CD4-positive, alpha-beta T cell treated with Interleukin-17A for 1 hour (primary cell): ENCODE data around the gene SPINK14.

Source experiments
- DNase-seq: peaks from one replicate; pipeline ENCODE4 v3.0.0-alpha.2; 2020

SPINK14 gene

GRCh38 chr5:148202531-148203203 is 34.3 kb downstream of the SPINK14 start, which contains the start of gene SPINK6:
Gene SPINK6, plus strand, starts transcription at chr5:148203042. Its CDS starts 55 bp downstream, at chr5:148203097.
- no peak for DNase-seq

- DNase-seq = no peak
Measured at GRCh38 chr5:148205044-148205806, 36.9 kb downstream of the SPINK14 start.

DNA sequence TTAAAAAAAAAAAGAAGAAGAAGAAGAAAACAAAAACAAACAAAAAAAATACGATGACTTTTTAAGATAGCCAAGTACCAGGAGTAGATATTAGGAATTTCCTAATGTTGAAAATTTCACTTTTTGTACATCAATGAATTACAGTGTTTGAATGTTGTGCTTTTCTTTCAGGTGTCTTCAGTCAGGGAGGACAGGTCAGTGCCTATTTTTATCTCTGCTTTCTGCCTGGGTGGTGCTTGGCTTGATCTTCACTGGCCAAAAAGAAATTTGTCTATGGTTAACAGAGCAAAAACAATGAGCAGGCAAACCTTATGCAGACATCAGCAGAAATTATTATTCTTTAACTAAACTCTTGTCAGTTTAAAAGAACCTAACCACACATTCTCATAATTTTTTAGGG is 37.5 kb downstream of the SPINK14 start:
- DNase-seq = no peak

DNA sequence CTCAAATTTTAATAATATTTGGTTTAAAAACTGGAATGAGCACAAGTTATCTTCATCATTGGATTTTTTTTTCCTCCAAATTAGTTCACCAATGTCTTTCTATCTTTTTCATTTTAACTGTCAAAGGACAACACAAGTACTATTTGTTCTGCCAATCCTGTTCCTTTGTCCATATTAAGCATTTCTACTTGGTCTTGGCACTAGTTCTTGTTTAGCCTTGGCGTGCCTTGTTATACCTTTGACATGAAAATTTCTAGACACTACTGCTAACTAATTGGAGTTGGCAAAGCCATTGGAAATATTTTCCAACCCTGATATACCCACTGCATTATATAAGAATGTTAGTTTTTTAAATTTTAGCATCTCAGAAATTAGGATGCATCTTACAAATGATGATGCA is 38.3 kb downstream of the SPINK14 start:
- no peak for DNase-seq

GRCh38 chr5:148208226-148208625 is 39.9 kb downstream of the SPINK14 start:
- no peak for DNase-seq

GRCh38 chr5:148209151-148209770 is 40.9 kb downstream of the SPINK14 start:
- DNase-seq = no peak

DNA sequence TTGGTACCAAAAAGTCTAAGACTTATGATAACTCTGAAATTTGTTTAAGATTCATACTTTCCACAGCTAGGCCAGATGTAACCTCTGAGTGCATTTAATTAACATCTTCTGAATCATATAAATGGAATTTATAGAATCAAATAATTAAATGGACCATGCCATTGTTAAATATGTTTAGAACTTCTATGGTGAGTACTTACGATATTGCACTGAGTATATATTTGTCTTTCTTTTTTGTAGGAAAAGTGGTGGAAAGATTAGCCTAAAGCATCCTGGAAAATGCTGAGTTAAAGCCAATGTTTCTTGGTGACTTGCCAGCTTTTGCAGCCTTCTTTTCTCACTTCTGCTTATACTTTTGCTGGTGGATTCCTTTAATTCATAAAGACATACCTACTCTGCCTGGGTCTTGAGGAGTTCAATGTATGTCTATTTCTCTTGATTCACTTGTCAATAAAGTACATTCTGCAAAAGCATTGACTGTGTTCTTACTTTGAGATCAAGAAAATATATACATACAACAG is 46.4 kb downstream of the SPINK14 start:
- no peak for DNase-seq

GRCh38 chr5:148221508-148221907 is 53.2 kb downstream of the SPINK14 start:
- DNase-seq = no peak

- DNase-seq = no peak
Measured at GRCh38 chr5:148224117-148224742, 55.9 kb downstream of the SPINK14 start.
